ENCODE data around the gene DNAH9.
"Not testable (repeated sequence)": the region's sequence is repeated elsewhere in the genome, so short reads cannot be mapped to it uniquely, and the experiment has no call there.

The DNAH9 gene

DNA sequence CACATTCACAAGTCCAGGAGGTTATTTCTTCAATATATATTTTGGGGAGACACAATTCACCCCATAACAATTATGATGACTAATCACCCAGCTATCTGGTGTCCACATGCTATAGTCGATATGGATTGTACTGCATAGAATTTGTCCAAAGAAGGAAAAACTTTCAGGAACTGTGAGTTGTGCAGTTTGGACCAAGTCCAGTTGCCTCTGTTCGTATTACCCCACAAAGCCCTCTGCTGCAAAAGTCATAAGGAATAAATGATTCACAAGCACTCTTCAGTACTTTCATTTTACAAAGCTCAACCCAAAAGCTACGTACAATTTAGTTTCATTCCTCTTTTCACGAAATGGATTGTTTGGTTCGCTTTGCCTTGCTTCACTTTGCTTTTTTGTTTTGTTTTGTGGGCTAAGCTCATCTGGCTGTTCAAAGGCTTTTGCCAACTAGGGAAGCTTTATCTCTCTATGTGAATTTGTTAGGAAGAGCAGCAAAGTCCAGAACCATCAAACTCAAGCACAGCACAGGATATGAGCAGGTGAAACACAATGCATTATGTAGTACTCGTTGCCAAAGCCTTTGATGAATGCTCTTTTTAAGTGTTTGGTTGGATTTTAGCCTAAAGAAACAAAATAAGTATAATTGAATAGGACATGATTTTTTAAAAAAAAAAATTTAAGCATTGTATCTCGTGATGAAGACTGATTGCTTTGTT lies 300.4 kb downstream of the DNAH9 start:
- in situ Hi-C loops (cut with MboI; ENCODE audit: low sequenced_read_pairs), result no loop called here

GRCh38 chr17:11899537-11899942 lies 301.3 kb downstream of the DNAH9 start:
- in situ Hi-C loops (cut with MboI; ENCODE audit: low sequenced_read_pairs), result no loop called here

DNA sequence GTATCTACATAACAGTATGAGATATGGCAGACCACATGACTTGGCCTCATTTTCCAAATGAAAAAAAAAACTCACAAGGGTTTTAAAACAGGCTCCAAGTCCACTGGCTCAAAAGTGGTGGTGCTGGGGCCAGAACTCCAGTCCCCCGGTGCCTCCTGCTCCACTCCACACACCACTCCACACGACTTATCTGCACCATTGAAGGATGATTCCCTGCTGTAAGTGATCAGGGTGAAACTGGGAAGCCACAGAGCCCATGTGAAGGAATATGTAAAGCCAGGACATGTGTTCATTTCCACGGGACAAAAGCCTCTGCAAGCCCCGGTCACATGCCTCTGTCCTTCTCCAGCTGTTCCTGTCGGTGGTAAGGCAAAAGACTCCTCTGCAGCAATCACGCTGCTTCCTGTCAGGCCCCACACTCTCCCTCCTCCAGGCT lies 301.8 kb downstream of the DNAH9 start:
- in situ Hi-C loops (cut with MboI; ENCODE audit: low sequenced_read_pairs), result no loop called here

GRCh38 chr17:11900655-11901054 lies 302.4 kb downstream of the DNAH9 start:
- in situ Hi-C loops (cut with MboI; ENCODE audit: low sequenced_read_pairs), result no loop called here

DNA sequence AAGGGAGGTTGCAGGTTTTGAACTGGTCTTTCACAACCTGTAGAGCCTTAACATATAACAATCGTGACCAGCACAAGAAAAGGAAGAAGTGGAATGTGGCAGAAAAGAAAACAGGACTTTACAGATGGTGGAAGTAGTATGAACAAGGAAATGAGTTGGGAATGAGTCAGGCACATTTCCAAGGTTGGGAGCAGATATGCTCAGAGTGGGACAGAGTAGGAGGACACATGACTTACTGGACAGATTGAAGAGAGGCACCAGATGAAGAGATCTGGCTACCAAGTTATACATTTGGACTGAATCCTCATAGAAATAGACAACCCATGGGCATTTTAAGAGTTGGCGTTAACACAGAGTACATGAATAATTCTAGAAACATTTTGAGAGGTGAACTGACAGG lies 303.7 kb downstream of the DNAH9 start:
- in situ Hi-C loops (cut with MboI; ENCODE audit: low sequenced_read_pairs), result no loop called here

- in situ Hi-C loops (cut with MboI; ENCODE audit: low sequenced_read_pairs), result no loop called here
Observed at GRCh38 chr17:11908711-11909146, 310.5 kb downstream of the DNAH9 start.

DNA sequence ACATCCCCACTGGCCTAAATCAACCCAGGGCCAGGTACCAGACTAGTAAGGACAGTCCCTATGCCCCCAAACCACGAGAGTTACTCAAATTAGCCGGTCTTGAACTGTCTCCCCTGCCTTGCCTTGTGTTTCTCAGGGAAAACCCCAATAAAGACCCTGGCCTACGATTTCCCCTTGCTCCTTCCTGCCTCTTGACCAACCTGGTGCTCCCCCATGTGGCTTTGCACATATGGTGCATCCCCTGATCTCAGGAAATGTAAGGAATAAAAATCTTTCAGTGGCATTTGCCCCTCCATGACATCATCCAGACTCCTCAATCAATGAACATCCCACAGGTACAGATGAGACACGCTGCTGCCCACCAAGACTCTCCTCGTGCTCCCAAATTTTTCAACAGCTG lies 311.1 kb downstream of the DNAH9 start:
- in situ Hi-C loops (cut with MboI; ENCODE audit: low sequenced_read_pairs), result no loop called here

- in situ Hi-C loops (cut with MboI; ENCODE audit: low sequenced_read_pairs), result no loop called here
Observed at GRCh38 chr17:11916091-11916490, 317.8 kb downstream of the DNAH9 start.

- in situ Hi-C loops (cut with MboI; ENCODE audit: low sequenced_read_pairs), result no loop called here
Observed at GRCh38 chr17:11917415-11917814, 319.1 kb downstream of the DNAH9 start.

- in situ Hi-C loops (cut with MboI; ENCODE audit: low sequenced_read_pairs), result no loop called here
Observed at GRCh38 chr17:11921296-11921695, 323.0 kb downstream of the DNAH9 start.

DNA sequence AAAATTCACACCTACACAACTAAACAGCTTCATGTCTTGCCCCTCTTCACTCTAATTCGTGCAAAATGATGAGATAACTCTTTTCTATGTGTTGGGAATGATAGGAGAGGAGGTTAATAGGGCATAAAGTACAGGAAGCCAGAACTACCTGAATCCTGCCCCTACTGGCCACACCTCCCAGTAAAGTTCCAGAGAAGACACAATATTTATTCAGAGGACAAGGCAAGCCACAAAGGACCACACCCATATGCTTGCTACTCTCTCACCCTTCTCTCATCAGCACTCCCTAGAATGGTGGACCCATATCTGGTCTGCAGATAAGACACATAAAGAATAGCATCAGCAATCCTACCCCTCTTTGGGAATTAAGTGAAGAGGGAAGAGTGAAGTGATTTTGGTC lies 324.4 kb downstream of the DNAH9 start:
- in situ Hi-C loops (cut with MboI; ENCODE audit: low sequenced_read_pairs), result no loop called here

DNA sequence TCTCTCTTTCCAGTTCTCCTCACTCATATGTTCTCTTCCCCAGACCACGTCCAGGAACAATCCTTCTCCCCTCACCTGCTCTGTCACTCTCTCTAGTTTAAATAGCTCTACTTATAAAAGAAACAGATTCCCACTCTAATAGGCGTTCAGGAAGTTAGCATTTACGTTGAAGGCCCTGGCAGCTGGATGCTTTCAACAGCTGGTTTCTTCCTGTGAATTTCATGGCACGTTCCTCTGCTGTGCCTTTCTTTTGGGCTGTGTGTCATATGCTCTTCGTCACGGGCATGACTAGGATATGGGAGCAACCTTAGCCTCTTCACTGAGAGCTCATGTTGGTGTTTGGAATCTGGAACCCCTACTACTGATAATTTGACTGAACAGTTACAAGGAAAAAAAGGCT lies 325.8 kb downstream of the DNAH9 start:
- in situ Hi-C loops (cut with MboI; ENCODE audit: low sequenced_read_pairs), result no loop called here

- in situ Hi-C loops (cut with MboI; ENCODE audit: low sequenced_read_pairs), result no loop called here
Observed at GRCh38 chr17:11925262-11926021, 327.2 kb downstream of the DNAH9 start.

DNA sequence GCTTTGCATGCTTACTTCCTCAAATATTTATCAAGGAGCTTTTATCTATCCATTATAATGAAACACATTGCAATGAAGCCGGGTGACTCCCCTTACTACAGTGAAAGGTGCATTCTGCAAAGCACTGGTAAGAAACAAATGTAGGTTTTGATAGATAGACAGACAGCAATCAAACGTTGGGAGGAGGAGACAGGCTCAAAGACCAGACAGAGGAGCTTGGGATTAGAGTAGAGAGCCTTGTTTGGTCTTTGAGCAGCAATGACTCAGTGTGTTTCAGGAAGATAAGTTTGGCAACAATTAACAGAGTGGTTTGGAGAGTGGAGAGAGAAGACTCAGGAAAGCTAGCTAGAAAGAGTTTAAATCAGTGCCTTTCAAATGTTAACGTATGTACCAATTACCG lies 330.2 kb downstream of the DNAH9 start:
- in situ Hi-C loops (cut with MboI; ENCODE audit: low sequenced_read_pairs), result no loop called here

DNA sequence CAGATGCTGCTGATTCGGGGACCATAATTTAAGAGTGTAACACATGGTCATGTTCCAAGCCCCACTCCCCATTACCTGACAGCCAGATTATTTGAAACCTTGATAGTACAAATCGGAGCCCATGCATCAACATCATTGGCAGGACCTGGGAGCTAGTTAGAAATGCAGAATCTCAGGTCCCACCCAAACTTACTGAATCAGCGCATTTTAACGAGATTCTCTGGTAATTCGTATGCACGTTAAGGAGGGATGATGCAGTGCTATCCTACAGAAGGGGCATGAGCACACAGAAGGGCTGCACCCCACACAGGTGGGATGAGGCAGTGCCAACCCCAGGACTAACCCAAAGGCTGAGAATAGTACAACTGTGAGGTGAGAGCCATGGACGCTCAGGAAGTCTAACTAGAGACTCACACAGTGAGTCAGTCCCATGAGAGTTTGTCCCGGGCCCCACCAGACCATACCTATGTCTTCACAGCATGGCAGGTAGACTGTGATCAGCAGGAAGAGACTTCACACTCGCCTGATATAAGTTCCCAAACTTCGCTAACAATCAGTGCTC lies 334.1 kb downstream of the DNAH9 start:
- in situ Hi-C loops (cut with MboI; ENCODE audit: low sequenced_read_pairs), result no loop called here

- in situ Hi-C loops (cut with MboI; ENCODE audit: low sequenced_read_pairs), result no loop called here
Observed at GRCh38 chr17:11935734-11936406, 337.6 kb downstream of the DNAH9 start.

DNA sequence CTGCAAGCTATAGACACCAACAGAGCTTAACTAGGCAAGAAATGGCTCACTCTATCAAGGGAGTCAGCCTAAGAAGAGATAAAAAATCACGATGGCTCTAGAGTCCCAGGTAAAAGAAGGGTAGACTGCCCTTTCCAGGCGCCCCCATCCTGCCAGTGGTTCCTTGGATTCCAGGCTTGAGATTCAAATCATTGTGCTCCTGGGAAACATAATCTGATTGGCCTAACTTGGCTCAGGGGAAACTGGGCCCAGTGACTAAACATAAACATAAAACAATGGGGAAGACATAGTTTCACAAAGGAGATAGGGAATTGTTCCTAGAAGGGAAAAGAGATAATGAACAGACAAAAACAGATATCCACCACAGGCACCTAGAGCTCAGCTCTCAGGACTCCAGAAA lies 342.6 kb downstream of the DNAH9 start:
- in situ Hi-C loops (cut with MboI; ENCODE audit: low sequenced_read_pairs), result no loop called here

DNA sequence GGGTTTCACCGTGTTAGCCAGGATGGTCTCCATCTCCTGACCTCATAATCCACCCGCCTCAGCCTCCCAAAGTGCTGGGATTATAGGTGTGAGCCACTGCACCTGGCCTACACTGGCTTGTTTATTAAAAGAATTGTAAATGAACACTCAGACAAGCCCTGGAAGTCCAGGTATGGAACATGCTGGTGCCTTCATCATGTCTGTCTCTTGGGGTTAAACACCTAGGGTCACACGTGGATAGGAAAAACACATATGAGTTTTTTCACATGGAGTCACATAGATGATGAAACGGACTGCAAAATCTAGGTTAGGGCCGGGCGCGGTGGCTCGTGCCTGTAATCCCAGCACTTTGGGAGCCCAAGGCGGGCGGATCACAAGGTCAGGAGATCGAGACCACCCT lies 344.8 kb downstream of the DNAH9 start:
- in situ Hi-C loops (cut with MboI; ENCODE audit: low sequenced_read_pairs), result not testable (repeated sequence)

- in situ Hi-C loops (cut with MboI; ENCODE audit: low sequenced_read_pairs), result no loop called here
Observed at GRCh38 chr17:11943759-11944347, 345.6 kb downstream of the DNAH9 start.

DNA sequence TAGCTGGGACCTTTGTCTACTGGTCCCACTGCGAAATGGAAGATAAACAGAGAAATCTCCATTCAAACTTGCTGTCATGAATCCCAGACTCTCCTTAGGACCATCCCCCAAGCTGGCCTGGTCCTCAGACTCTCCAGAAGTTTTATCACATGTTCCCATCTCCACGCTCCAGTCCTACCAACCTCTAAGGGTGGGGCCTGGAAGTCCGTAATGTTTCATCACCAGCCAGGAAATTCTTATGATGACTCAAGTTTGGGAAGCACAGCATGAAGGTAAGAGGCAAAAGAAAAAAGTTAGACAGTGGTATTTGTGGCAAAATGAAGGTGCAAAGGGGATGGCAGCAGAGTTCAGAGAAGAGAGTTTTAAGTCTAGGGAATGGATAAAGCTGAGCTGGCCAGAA lies 346.3 kb downstream of the DNAH9 start:
- in situ Hi-C loops (cut with MboI; ENCODE audit: low sequenced_read_pairs), result no loop called here

DNA sequence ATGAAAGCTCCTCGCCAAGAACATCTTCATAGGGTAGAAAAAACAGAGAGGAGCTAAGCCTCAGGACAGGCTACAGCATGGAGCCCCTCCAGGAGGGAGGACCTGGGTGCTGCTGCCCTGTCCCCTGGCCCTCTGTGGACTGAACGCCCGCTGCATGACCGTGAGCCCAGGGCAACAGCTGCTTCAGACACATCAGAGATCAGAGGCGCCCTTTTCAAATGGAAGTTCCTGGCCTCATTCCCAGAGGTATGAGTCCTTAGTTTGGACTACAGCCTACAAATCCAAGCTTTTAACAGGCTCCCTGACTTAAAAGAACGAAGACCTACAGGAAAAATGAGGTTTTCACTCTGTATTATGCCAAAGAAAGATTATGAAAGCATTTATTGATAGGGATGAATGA lies 350.5 kb downstream of the DNAH9 start:
- in situ Hi-C loops (cut with MboI; ENCODE audit: low sequenced_read_pairs), result no loop called here
